Erythroblast (primary cell): ENCODE measurements around the gene ASAP2.

Experiments used
- GATA1 ChIP-seq: IDR thresholded peaks from 2 replicates; pipeline ENCODE4 v1.6.1; 2011; ENCODE audit warnings: low read depth, mild to moderate bottlenecking, control low read depth, low read length, moderate library complexity
- POLR2A ChIP-seq: IDR thresholded peaks from 2 replicates; pipeline ENCODE4 v1.6.1; 2011; ENCODE audit warnings: mild to moderate bottlenecking, low read length

DNA sequence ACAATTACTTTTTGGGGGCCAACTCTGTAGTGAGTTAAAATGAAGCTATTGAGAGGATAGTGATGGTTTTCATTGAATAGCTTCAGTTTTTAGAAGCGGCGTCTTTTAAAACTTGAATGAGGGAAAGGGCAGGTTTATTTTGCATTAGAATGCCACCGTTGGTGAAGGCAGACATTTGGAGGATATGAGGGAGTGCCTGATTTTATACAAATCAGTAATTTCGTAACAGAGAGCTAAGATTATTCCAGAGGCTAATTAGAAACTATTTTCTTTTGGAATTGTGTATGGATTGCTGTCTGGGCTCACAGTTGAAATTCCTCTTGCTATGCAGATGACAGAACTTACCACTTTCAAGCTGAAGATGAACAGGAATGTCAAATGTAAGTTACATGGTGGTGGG is 149.1 kb downstream of the ASAP2 start:
- TF ChIP-seq POLR2A (no peak), GATA1 (no peak)
